HepG2 (cell line): ENCODE results near the gene SSBP2. TPM values are rescaled to one million over a fixed set of nuclear protein-coding genes. Genes with fewer than 3 reads are reported as not detected.

ENCODE experiments used
- ARNTL ChIP-seq: sonication (generic); formaldehyde crosslinking; IDR thresholded peaks from 2 replicates; pipeline ENCODE4 v1.4.0; 2020; ENCODE audit warnings: mild to moderate bottlenecking, missing genetic modification reagents
- ATF7-NPFF ChIP-seq: sonication (generic); formaldehyde crosslinking; IDR thresholded peaks from 2 replicates; pipeline ENCODE4 v1.8.1; 2023; ENCODE audit warnings: mild to moderate bottlenecking, low read depth, missing genetic modification reagents, moderate library complexity
- BHLHE40 ChIP-seq: IDR thresholded peaks from 2 replicates; pipeline ENCODE4 v1.6.1; 2011; ENCODE audit warnings: low read length, improper control_type of control experiment
- EP300 ChIP-seq, 3 experiments: sonication (generic) in 1 of 3; formaldehyde crosslinking in 1 of 3; IDR thresholded peaks; 2 replicates each; pipeline versions ENCODE4 v1.5.1 to v1.6.1; 2011 to 2020; ENCODE audit warnings: low read depth in 2 of 3, low read length in 2 of 3, borderline replicate concordance in 1 of 3, improper control_type of control experiment in 1 of 3, mild to moderate bottlenecking in 1 of 3, missing genetic modification reagents in 1 of 3, moderate library complexity in 1 of 3
- FOXK2 ChIP-seq: fragments of 450-650 bp; IDR thresholded peaks from 2 replicates; pipeline ENCODE4 v1.6.1; 2016
- GATAD2A ChIP-seq: IDR thresholded peaks from 2 replicates; pipeline ENCODE4 v1.6.1; 2016
- HIVEP1 ChIP-seq: sonication (generic); formaldehyde crosslinking; IDR thresholded peaks from 2 replicates; pipeline ENCODE4 v1.4.0; 2020; ENCODE audit warnings: mild to moderate bottlenecking, missing genetic modification reagents
- HNRNPUL1 ChIP-seq: fragments of 200-400 bp; formaldehyde crosslinking; IDR thresholded peaks from 2 replicates; pipeline ENCODE4 v1.6.1; 2017; ENCODE audit warnings: low read depth, mild to moderate bottlenecking, low read length, moderate library complexity
- IRF2 ChIP-seq: IDR thresholded peaks from 2 replicates; pipeline ENCODE4 v1.6.1; 2018; ENCODE audit warnings: missing genetic modification reagents, missing compliant biosample characterization
- IRX3 ChIP-seq: sonication (generic); formaldehyde crosslinking; IDR thresholded peaks from 2 replicates; pipeline ENCODE4 v1.8.1; 2023; ENCODE audit warnings: mild to moderate bottlenecking, low read depth, missing genetic modification reagents, borderline replicate concordance
- MAFF ChIP-seq: IDR thresholded peaks from 2 replicates; pipeline ENCODE4 v1.6.1; 2011; ENCODE audit warnings: low read depth, low read length, improper control_type of control experiment
- MTA3 ChIP-seq: sonication (generic); formaldehyde crosslinking; IDR thresholded peaks from 2 replicates; pipeline ENCODE4 v1.4.0; 2020; ENCODE audit warnings: missing genetic modification reagents
- NFIC ChIP-seq: IDR thresholded peaks from 2 replicates; pipeline ENCODE4 v1.6.1; 2012; ENCODE audit warnings: mild to moderate bottlenecking, low read length, inconsistent platforms
- TBL1XR1 ChIP-seq: fragments of 150-350 bp; IDR thresholded peaks from 2 replicates; pipeline ENCODE4 v1.6.1; 2014; ENCODE audit warnings: borderline replicate concordance, low read length; ENCODE audit not compliant: partially characterized antibody
- TCF12 ChIP-seq, 2 experiments: fragments of 450-650 bp in 1 of 2; sonication (generic) in 1 of 2; formaldehyde crosslinking in 1 of 2; IDR thresholded peaks; 2 replicates each; pipeline versions ENCODE4 v1.6.1 to v1.8.0; 2017 to 2022; ENCODE audit warnings: antibody characterized with exemption in 1 of 2, mild to moderate bottlenecking in 1 of 2, missing genetic modification reagents in 1 of 2, moderate library complexity in 1 of 2
- TRIM24 ChIP-seq: sonication (generic); formaldehyde crosslinking; IDR thresholded peaks from 2 replicates; pipeline ENCODE4 v1.8.0; 2022; ENCODE audit warnings: mild to moderate bottlenecking, missing genetic modification reagents
- XBP1 ChIP-seq: sonication (generic); formaldehyde crosslinking; IDR thresholded peaks from 2 replicates; pipeline ENCODE4 v1.5.0; 2020; ENCODE audit warnings: missing genetic modification reagents
- ZNF12 ChIP-seq: sonication (generic); formaldehyde crosslinking; IDR thresholded peaks from 2 replicates; pipeline ENCODE4 v1.5.0; 2020; ENCODE audit warnings: missing genetic modification reagents
- ZNF24 ChIP-seq: fragments of 450-650 bp; IDR thresholded peaks from 2 replicates; pipeline ENCODE4 v1.6.1; 2017; ENCODE audit warnings: antibody characterized with exemption, mild to moderate bottlenecking
- ZNF274 ChIP-seq: sonication (generic); formaldehyde crosslinking; IDR thresholded peaks from 2 replicates; pipeline ENCODE4 v1.5.1; 2020; ENCODE audit warnings: mild to moderate bottlenecking, missing genetic modification reagents
- ZNF30 ChIP-seq: sonication (generic); formaldehyde crosslinking; IDR thresholded peaks from 2 replicates; pipeline ENCODE4 v1.5.0; 2020; ENCODE audit warnings: mild to moderate bottlenecking, missing genetic modification reagents
- ZNF605 ChIP-seq: sonication (generic); formaldehyde crosslinking; IDR thresholded peaks from 2 replicates; pipeline ENCODE4 v1.8.0; 2022; ENCODE audit warnings: mild to moderate bottlenecking, missing genetic modification reagents
- ZNF614 ChIP-seq: IDR thresholded peaks from 2 replicates; pipeline ENCODE4 v1.6.1; 2018; ENCODE audit warnings: missing biosample characterization, missing genetic modification reagents, inconsistent platforms, borderline replicate concordance
- ZNF766 ChIP-seq: sonication (generic); formaldehyde crosslinking; IDR thresholded peaks from 2 replicates; pipeline ENCODE4 v1.5.0; 2020; ENCODE audit warnings: missing genetic modification reagents, borderline replicate concordance
- ZNF768 ChIP-seq: sonication (generic); formaldehyde crosslinking; IDR thresholded peaks from 2 replicates; pipeline ENCODE4 v1.4.0; 2020; ENCODE audit warnings: missing genetic modification reagents
- ZSCAN22 ChIP-seq: sonication (generic); formaldehyde crosslinking; IDR thresholded peaks from 2 replicates; pipeline ENCODE4 v1.4.0; 2020; ENCODE audit warnings: mild to moderate bottlenecking, missing genetic modification reagents
- polyA plus RNA-seq, 8 experiments: library from polyadenylated mRNA; depleted of rRNA in 3 of 8; stranded (reverse) in 7 of 8; unstranded in 1 of 8; fragments of >200 nt; fragmentation: Illumina TruSeq in 4 of 8; extraction: Trizol in 4 of 8; gene quantifications; 2 replicates each; pipeline versions ENCODE4 v1.2.1 to v1.2.3, GENCODE V29; 2011 to 2016; ENCODE audit warnings: low read depth in 4 of 8, missing spikeins in 1 of 8, mixed read lengths in 1 of 8; ENCODE audit not compliant: insufficient read depth in 1 of 8
- total RNA-seq, 5 experiments: library from RNA; depleted of rRNA; stranded (reverse); fragments of >200 nt; fragmentation: Illumina TruSeq; extraction: Trizol; gene quantifications; 2 replicates each; pipeline ENCODE4 v1.2.3, GENCODE V29; 2016; ENCODE audit warnings: low read depth in 1 of 5
- TF ChIP-seq, protein P1 (sequence below): sonication (generic); formaldehyde crosslinking; IDR thresholded peaks from 2 replicates; pipeline ENCODE4 v1.4.0; 2020; ENCODE audit warnings: missing genetic modification reagents, low read depth, mild to moderate bottlenecking, borderline replicate concordance
- TF ChIP-seq, protein P2 (sequence below): sonication (generic); formaldehyde crosslinking; IDR thresholded peaks from 2 replicates; pipeline ENCODE4 v1.5.0; 2020; ENCODE audit warnings: missing genetic modification reagents
- TF ChIP-seq, protein P3 (sequence below): sonication (generic); formaldehyde crosslinking; IDR thresholded peaks from 2 replicates; pipeline ENCODE4 v1.4.0; 2020; ENCODE audit warnings: missing genetic modification reagents, mild to moderate bottlenecking, borderline replicate concordance
- TF ChIP-seq, protein P4 (sequence below): IDR thresholded peaks from 2 replicates; pipeline ENCODE4 v1.6.1; 2016; ENCODE audit warnings: mild to moderate bottlenecking

The SSBP2 gene
- total and polyA plus RNA-seq, 2 of the 13 experiments (the other 11 are each of a cell fraction or from before 2014, with no cell fraction given), result 0.16 TPM; not detected in 1

DNA sequence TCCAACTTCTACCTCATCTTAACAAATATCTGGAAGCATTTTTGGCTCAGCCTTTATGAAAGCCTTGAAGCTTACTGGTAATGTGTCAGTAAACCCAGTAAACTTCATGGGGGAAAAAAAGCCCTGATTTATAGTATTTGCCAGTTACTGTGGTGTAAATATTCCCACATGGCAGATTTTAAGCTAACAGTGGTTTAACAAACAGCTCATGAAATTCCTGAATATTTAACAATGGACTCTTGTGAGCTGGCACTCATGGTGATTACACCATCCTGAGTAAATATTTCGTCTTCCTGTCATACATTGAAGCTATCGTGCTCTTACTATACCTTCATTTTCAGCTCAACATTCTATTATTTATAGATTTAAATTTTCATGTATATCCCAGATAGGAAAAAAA is 300.0 kb downstream of the SSBP2 start (continued):
- TF ChIP-seq TBL1XR1, result no peak
- TF ChIP-seq, protein P1, sequence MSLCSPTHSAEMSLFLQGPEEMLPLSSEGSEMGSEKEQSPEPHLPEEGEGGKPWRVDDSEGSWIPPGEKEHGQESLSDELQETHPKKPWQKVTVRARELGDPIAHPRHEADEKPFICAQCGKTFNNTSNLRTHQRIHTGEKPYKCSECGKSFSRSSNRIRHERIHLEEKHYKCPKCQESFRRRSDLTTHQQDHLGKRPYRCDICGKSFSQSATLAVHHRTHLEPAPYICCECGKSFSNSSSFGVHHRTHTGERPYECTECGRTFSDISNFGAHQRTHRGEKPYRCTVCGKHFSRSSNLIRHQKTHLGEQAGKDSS, result no peak
- no peak for TF ChIP-seq HNRNPUL1
- TF ChIP-seq IRF2 (CRISPR knock-in tag), result no peak
- no peak for TF ChIP-seq BHLHE40
- TF ChIP-seq TCF12 (IDR thresholded peaks at IDR 0.05), result no peak
- TF ChIP-seq TCF12 (CRISPR knock-in tag; IDR thresholded peaks at IDR 0.05), result no peak
- no peak for TF ChIP-seq MTA3
- no peak for TF ChIP-seq ZNF274 (CRISPR knock-in tag)
- no peak for TF ChIP-seq ZNF24
- peak; percentile 81; the same call in 1 of the 2 replicates for TF ChIP-seq ZNF12 (CRISPR knock-in tag)
- peak; percentile 35; the same call in 1 of the 2 replicates for TF ChIP-seq NFIC
- TF ChIP-seq ZNF766 (CRISPR knock-in tag), result no peak
- TF ChIP-seq ZNF768, result no peak
- TF ChIP-seq IRX3 (CRISPR knock-in tag), result no peak
- TF ChIP-seq ZNF30, result no peak
- TF ChIP-seq, protein P2, sequence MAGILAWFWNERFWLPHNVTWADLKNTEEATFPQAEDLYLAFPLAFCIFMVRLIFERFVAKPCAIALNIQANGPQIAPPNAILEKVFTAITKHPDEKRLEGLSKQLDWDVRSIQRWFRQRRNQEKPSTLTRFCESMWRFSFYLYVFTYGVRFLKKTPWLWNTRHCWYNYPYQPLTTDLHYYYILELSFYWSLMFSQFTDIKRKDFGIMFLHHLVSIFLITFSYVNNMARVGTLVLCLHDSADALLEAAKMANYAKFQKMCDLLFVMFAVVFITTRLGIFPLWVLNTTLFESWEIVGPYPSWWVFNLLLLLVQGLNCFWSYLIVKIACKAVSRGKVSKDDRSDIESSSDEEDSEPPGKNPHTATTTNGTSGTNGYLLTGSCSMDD (CRISPR knock-in tag), result no peak
- TF ChIP-seq XBP1, result no peak
- TF ChIP-seq ZSCAN22 (CRISPR knock-in tag), result no peak
- TF ChIP-seq HIVEP1 (CRISPR knock-in tag), result no peak
- TF ChIP-seq ZNF605 (CRISPR knock-in tag), result no peak
- peak; percentile 49; the same call in 1 of the 2 replicates for TF ChIP-seq ZNF614 (CRISPR knock-in tag)
- no peak for TF ChIP-seq FOXK2
- no peak for TF ChIP-seq ATF7-NPFF (CRISPR knock-in tag)
- TF ChIP-seq ARNTL (CRISPR knock-in tag), result no peak
- peak; percentile 70 for TF ChIP-seq GATAD2A (CRISPR knock-in tag)
- TF ChIP-seq MAFF, result peak; percentile 20; the same call in 1 of the 2 replicates
- TF ChIP-seq, protein P3, sequence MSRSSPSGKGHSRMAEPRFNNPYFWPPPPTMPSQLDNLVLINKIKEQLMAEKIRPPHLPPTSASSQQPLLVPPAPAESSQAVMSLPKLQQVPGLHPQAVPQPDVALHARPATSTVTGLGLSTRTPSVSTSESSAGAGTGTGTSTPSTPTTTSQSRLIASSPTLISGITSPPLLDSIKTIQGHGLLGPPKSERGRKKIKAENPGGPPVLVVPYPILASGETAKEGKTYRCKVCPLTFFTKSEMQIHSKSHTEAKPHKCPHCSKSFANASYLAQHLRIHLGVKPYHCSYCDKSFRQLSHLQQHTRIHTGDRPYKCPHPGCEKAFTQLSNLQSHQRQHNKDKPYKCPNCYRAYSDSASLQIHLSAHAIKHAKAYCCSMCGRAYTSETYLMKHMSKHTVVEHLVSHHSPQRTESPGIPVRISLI (CRISPR knock-in tag), result no peak
- no peak for TF ChIP-seq TRIM24 (CRISPR knock-in tag)
- TF ChIP-seq, protein P4, sequence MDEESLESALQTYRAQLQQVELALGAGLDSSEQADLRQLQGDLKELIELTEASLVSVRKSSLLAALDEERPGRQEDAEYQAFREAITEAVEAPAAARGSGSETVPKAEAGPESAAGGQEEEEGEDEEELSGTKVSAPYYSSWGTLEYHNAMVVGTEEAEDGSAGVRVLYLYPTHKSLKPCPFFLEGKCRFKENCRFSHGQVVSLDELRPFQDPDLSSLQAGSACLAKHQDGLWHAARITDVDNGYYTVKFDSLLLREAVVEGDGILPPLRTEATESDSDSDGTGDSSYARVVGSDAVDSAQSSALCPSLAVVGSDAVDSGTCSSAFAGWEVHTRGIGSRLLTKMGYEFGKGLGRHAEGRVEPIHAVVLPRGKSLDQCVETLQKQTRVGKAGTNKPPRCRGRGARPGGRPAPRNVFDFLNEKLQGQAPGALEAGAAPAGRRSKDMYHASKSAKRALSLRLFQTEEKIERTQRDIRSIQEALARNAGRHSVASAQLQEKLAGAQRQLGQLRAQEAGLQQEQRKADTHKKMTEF (CRISPR knock-in tag), result no peak
- peak in 1 of 2 experiments; percentile 47; a peak in 1 of 4 replicates for TF ChIP-seq EP300 (IDR thresholded peaks at IDR 0.05; ENCODE audit: low read depth in 2 of 2, low read length in 2 of 2)
- TF ChIP-seq EP300 (CRISPR knock-in tag; IDR thresholded peaks at IDR 0.05; ENCODE audit: borderline replicate concordance), result no peak
